ENCODE results near the gene LARGE1.
A peak's percentile ranks its signal among the peaks of the same experiment; 100 is the strongest.

Gene LARGE1

GRCh38 chr22:33888821-33889220, 31.5 kb downstream of the LARGE1 start:
- no peak overlapping the region for H3K27ac ChIP-seq (ENCODE audit: insufficient read depth in 1 of 2, low read depth in 1 of 2, low read length in 2 of 2, poor library complexity in 1 of 2, severe bottlenecking in 2 of 2)
- ChIA-PET POLR2A (no interaction called here), CTCF (no interaction called here)
- H3K27me3 ChIP-seq (replicated peaks in 2 of 5; ENCODE audit: control insufficient read depth in 4 of 5, insufficient read depth in 5 of 5, low read length in 4 of 5), result peaks cover 0 to 2% (median 0%) of the 10 kb centered on the region in 5 experiments
- no peaks in the 10 kb centered on the region for H3K9me3 ChIP-seq (ENCODE audit: control extremely low read depth in 1 of 5, control insufficient read depth in 4 of 5, insufficient read depth in 2 of 5, low read depth in 1 of 5, low read length in 4 of 5)
- WGBS (ENCODE audit: insufficient coverage), result 36% methylated on average over 2 of the region's 4 CpGs
- no peak overlapping the region for H3K4me3 ChIP-seq (ENCODE audit: control insufficient read depth in 1 of 7, extremely low read depth in 1 of 7, insufficient read depth in 4 of 7, low read depth in 2 of 7, low read length in 6 of 7)
- DNase-seq, result no peak
- H3K36me3 ChIP-seq (ENCODE audit: control insufficient read depth in 4 of 4, insufficient read depth in 4 of 4, low read length in 3 of 4), result no peaks in the 10 kb centered on the region
- H3K4me1 ChIP-seq (ENCODE audit: control extremely low read depth in 1 of 4, control insufficient read depth in 4 of 4, insufficient read depth in 4 of 4, low read length in 3 of 4), result no peaks in the 10 kb centered on the region

- 99% methylated on average over 11 of the region's 13 CpGs for WGBS (ENCODE audit: insufficient coverage)
- Histone ChIP-seq H3K4me3 (ENCODE audit: control insufficient read depth in 1 of 7, extremely low read depth in 1 of 7, insufficient read depth in 4 of 7, low read depth in 2 of 7, low read length in 6 of 7) (no peak overlapping the region), H3K4me1 (ENCODE audit: control extremely low read depth in 1 of 4, control insufficient read depth in 4 of 4, insufficient read depth in 4 of 4, low read length in 3 of 4) (no peaks in the 10 kb centered on the region), H3K9me3 (ENCODE audit: control extremely low read depth in 1 of 5, control insufficient read depth in 4 of 5, insufficient read depth in 2 of 5, low read depth in 1 of 5, low read length in 4 of 5) (no peaks in the 10 kb centered on the region), H3K36me3 (ENCODE audit: control insufficient read depth in 4 of 4, insufficient read depth in 4 of 4, low read length in 3 of 4) (no peaks in the 10 kb centered on the region), H3K27ac (ENCODE audit: insufficient read depth in 1 of 2, low read depth in 1 of 2, low read length in 2 of 2, poor library complexity in 1 of 2, severe bottlenecking in 2 of 2) (no peak overlapping the region), H3K27me3 (replicated peaks in 2 of 5; ENCODE audit: control insufficient read depth in 4 of 5, insufficient read depth in 5 of 5, low read length in 4 of 5) (peaks cover 0 to 2% (median 0%) of the 10 kb centered on the region in 5 experiments)
- POLR2A ChIA-PET, result no interaction called here
- CTCF ChIA-PET, result interaction anchor here (1.3 kb wide), 1 partner anchor 15 kb away, joined by 3 read pairs; no protein-coding TSS in a partner anchor
- DNase-seq, result no peak
Observed at GRCh38 chr22:33887173-33887572, 33.1 kb downstream of the LARGE1 start.

GRCh38 chr22:33886696-33887095, 33.6 kb downstream of the LARGE1 start:
- POLR2A ChIA-PET, result no interaction called here
- no peaks in the 10 kb centered on the region for H3K4me1 ChIP-seq (ENCODE audit: control extremely low read depth in 1 of 4, control insufficient read depth in 4 of 4, insufficient read depth in 4 of 4, low read length in 3 of 4)
- CTCF ChIA-PET, result interaction anchor here (1.3 kb wide), 1 partner anchor 15 kb away, joined by 3 read pairs; no protein-coding TSS in a partner anchor
- no peaks in the 10 kb centered on the region for H3K36me3 ChIP-seq (ENCODE audit: control insufficient read depth in 4 of 4, insufficient read depth in 4 of 4, low read length in 3 of 4)
- no peak for DNase-seq
- no peak overlapping the region for H3K4me3 ChIP-seq (ENCODE audit: control insufficient read depth in 1 of 7, extremely low read depth in 1 of 7, insufficient read depth in 4 of 7, low read depth in 2 of 7, low read length in 6 of 7)
- 94% methylated on average over 2 of the region's 5 CpGs for WGBS (ENCODE audit: insufficient coverage)
- H3K9me3 ChIP-seq (ENCODE audit: control extremely low read depth in 1 of 5, control insufficient read depth in 4 of 5, insufficient read depth in 2 of 5, low read depth in 1 of 5, low read length in 4 of 5), result no peaks in the 10 kb centered on the region
- no peak overlapping the region for H3K27ac ChIP-seq (ENCODE audit: insufficient read depth in 1 of 2, low read depth in 1 of 2, low read length in 2 of 2, poor library complexity in 1 of 2, severe bottlenecking in 2 of 2)
- H3K27me3 ChIP-seq (replicated peaks in 2 of 5; ENCODE audit: control insufficient read depth in 4 of 5, insufficient read depth in 5 of 5, low read length in 4 of 5), result peaks cover 0 to 2% (median 0%) of the 10 kb centered on the region in 5 experiments

- H3K36me3 ChIP-seq (ENCODE audit: control insufficient read depth in 4 of 4, insufficient read depth in 4 of 4, low read length in 3 of 4), result no peaks in the 10 kb centered on the region
- no peaks in the 10 kb centered on the region for H3K9me3 ChIP-seq (ENCODE audit: control extremely low read depth in 1 of 5, control insufficient read depth in 4 of 5, insufficient read depth in 2 of 5, low read depth in 1 of 5, low read length in 4 of 5)
- DNase-seq, result no peak
- H3K27ac ChIP-seq (ENCODE audit: insufficient read depth in 1 of 2, low read depth in 1 of 2, low read length in 2 of 2, poor library complexity in 1 of 2, severe bottlenecking in 2 of 2), result no peak overlapping the region
- no peaks in the 10 kb centered on the region for H3K4me1 ChIP-seq (ENCODE audit: control extremely low read depth in 1 of 4, control insufficient read depth in 4 of 4, insufficient read depth in 4 of 4, low read length in 3 of 4)
- ChIA-PET CTCF (interaction anchor here (1.0 kb wide), 1 partner anchor 23 kb away, joined by 3 read pairs; no protein-coding TSS in a partner anchor), POLR2A (no interaction called here)
- WGBS (ENCODE audit: insufficient coverage), result 95% methylated on average over 5 of the region's 7 CpGs
- H3K27me3 ChIP-seq (replicated peaks in 2 of 5; ENCODE audit: control insufficient read depth in 4 of 5, insufficient read depth in 5 of 5, low read length in 4 of 5), result peaks cover 0 to under 1% (median 0%) of the 10 kb centered on the region in 5 experiments
- H3K4me3 ChIP-seq (ENCODE audit: control insufficient read depth in 1 of 7, extremely low read depth in 1 of 7, insufficient read depth in 4 of 7, low read depth in 2 of 7, low read length in 6 of 7), result no peak overlapping the region
Observed at GRCh38 chr22:33884829-33885228, 35.4 kb downstream of the LARGE1 start.

GRCh38 chr22:33883961-33884808, 36.1 kb downstream of the LARGE1 start:
- Histone ChIP-seq H3K27me3 (replicated peaks in 2 of 5; ENCODE audit: control insufficient read depth in 4 of 5, insufficient read depth in 5 of 5, low read length in 4 of 5) (no peaks in the 10 kb centered on the region), H3K4me3 (ENCODE audit: control insufficient read depth in 1 of 7, extremely low read depth in 1 of 7, insufficient read depth in 4 of 7, low read depth in 2 of 7, low read length in 6 of 7) (no peak overlapping the region), H3K27ac (ENCODE audit: insufficient read depth in 1 of 2, low read depth in 1 of 2, low read length in 2 of 2, poor library complexity in 1 of 2, severe bottlenecking in 2 of 2) (no peak overlapping the region), H3K4me1 (ENCODE audit: control extremely low read depth in 1 of 4, control insufficient read depth in 4 of 4, insufficient read depth in 4 of 4, low read length in 3 of 4) (no peaks in the 10 kb centered on the region), H3K36me3 (ENCODE audit: control insufficient read depth in 4 of 4, insufficient read depth in 4 of 4, low read length in 3 of 4) (no peaks in the 10 kb centered on the region), H3K9me3 (ENCODE audit: control extremely low read depth in 1 of 5, control insufficient read depth in 4 of 5, insufficient read depth in 2 of 5, low read depth in 1 of 5, low read length in 4 of 5) (no peaks in the 10 kb centered on the region)
- POLR2A ChIA-PET, result no interaction called here
- WGBS (ENCODE audit: insufficient coverage), result 97% methylated on average over 18 of the region's 19 CpGs
- CTCF ChIA-PET, result interaction anchor here (1.0 kb wide), 1 partner anchor 22 kb away, joined by 3 read pairs; no protein-coding TSS in a partner anchor
- DNase-seq, result no peak

- Histone ChIP-seq H3K27me3 (replicated peaks in 2 of 5; ENCODE audit: control insufficient read depth in 4 of 5, insufficient read depth in 5 of 5, low read length in 4 of 5) (no peaks in the 10 kb centered on the region), H3K27ac (ENCODE audit: insufficient read depth in 1 of 2, low read depth in 1 of 2, low read length in 2 of 2, poor library complexity in 1 of 2, severe bottlenecking in 2 of 2) (no peak overlapping the region), H3K36me3 (ENCODE audit: control insufficient read depth in 4 of 4, insufficient read depth in 4 of 4, low read length in 3 of 4) (no peaks in the 10 kb centered on the region), H3K9me3 (ENCODE audit: control extremely low read depth in 1 of 5, control insufficient read depth in 4 of 5, insufficient read depth in 2 of 5, low read depth in 1 of 5, low read length in 4 of 5) (no peaks in the 10 kb centered on the region), H3K4me3 (ENCODE audit: control insufficient read depth in 1 of 7, extremely low read depth in 1 of 7, insufficient read depth in 4 of 7, low read depth in 2 of 7, low read length in 6 of 7) (no peak overlapping the region), H3K4me1 (ENCODE audit: control extremely low read depth in 1 of 4, control insufficient read depth in 4 of 4, insufficient read depth in 4 of 4, low read length in 3 of 4) (no peaks in the 10 kb centered on the region)
- DNase-seq, result no peak
- ChIA-PET POLR2A (no interaction called here), CTCF (no interaction called here)
- WGBS (ENCODE audit: insufficient coverage), result 98% methylated on average over 5 of the region's 6 CpGs
Observed at GRCh38 chr22:33883561-33883960, 36.7 kb downstream of the LARGE1 start.

GRCh38 chr22:33882991-33883390, 37.3 kb downstream of the LARGE1 start:
- Histone ChIP-seq H3K27me3 (replicated peaks in 2 of 5; ENCODE audit: control insufficient read depth in 4 of 5, insufficient read depth in 5 of 5, low read length in 4 of 5) (no peaks in the 10 kb centered on the region), H3K4me3 (ENCODE audit: control insufficient read depth in 1 of 7, extremely low read depth in 1 of 7, insufficient read depth in 4 of 7, low read depth in 2 of 7, low read length in 6 of 7) (no peak overlapping the region), H3K9me3 (ENCODE audit: control extremely low read depth in 1 of 5, control insufficient read depth in 4 of 5, insufficient read depth in 2 of 5, low read depth in 1 of 5, low read length in 4 of 5) (no peaks in the 10 kb centered on the region), H3K27ac (ENCODE audit: insufficient read depth in 1 of 2, low read depth in 1 of 2, low read length in 2 of 2, poor library complexity in 1 of 2, severe bottlenecking in 2 of 2) (no peak overlapping the region), H3K36me3 (ENCODE audit: control insufficient read depth in 4 of 4, insufficient read depth in 4 of 4, low read length in 3 of 4) (no peaks in the 10 kb centered on the region), H3K4me1 (ENCODE audit: control extremely low read depth in 1 of 4, control insufficient read depth in 4 of 4, insufficient read depth in 4 of 4, low read length in 3 of 4) (no peaks in the 10 kb centered on the region)
- POLR2A ChIA-PET, result no interaction called here
- 74% methylated on average over 4 of the region's 6 CpGs for WGBS (ENCODE audit: insufficient coverage)
- CTCF ChIA-PET, result no interaction called here
- peak in 2 of 3 donors; percentile 15 to 26 for DNase-seq
